ENCODE data around the gene DUS4L.

DNA sequence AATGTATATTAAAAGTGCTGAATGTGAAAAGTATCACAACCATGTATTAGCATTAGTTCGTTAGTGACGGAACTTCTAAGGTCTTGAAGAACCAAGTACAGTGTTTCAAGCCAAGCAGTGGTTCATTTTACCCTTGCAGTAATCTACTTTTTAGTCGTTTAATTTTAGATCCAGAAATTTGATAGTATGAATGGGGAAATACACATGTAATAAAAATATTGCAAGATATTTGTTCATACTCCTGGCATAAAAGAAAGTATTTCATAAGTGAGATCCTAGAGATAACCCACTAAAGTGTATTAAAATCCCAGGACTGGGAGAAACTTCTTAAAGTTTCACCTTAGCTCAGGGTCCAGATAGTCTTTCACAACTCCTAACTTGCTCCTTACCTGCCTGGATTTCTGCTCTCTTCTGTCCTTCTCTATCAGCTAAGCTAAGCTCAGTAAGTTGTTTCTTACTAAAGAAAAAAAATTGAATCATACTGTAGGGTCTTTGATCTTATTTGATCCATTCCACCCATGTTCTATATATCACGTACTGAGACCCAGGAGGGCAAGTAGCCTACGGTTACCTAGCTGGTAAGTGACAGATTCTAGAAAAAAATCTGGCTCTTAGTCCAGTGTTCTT is 17.7 kb downstream of the DUS4L start:
- TF ChIP-seq, protein P1, sequence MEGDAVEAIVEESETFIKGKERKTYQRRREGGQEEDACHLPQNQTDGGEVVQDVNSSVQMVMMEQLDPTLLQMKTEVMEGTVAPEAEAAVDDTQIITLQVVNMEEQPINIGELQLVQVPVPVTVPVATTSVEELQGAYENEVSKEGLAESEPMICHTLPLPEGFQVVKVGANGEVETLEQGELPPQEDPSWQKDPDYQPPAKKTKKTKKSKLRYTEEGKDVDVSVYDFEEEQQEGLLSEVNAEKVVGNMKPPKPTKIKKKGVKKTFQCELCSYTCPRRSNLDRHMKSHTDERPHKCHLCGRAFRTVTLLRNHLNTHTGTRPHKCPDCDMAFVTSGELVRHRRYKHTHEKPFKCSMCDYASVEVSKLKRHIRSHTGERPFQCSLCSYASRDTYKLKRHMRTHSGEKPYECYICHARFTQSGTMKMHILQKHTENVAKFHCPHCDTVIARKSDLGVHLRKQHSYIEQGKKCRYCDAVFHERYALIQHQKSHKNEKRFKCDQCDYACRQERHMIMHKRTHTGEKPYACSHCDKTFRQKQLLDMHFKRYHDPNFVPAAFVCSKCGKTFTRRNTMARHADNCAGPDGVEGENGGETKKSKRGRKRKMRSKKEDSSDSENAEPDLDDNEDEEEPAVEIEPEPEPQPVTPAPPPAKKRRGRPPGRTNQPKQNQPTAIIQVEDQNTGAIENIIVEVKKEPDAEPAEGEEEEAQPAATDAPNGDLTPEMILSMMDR (IDR thresholded peaks at IDR 0.05; ENCODE audit: borderline replicate concordance, extremely low read depth, low read length, poor library complexity, severe bottlenecking): no peak
- no peak for TF ChIP-seq EZH2 (IDR thresholded peaks at IDR 0.05; ENCODE audit: borderline replicate concordance, low read depth, low read length, severe bottlenecking)
